Measurements from ENCODE around the gene IFI44. TPM values are rescaled to one million over a fixed set of nuclear protein-coding genes. Genes with fewer than 3 reads are reported as not detected.

IFI44 gene
- total and polyA plus RNA-seq, 4 donors: 37.5 to 49.1 (median 38.9) TPM

- Histone ChIP-seq H3K4me1 (ENCODE audit: control insufficient read depth in 5 of 5, insufficient read depth in 5 of 5, low read length in 5 of 5) (peaks cover 0 to 5% (median 0%) of the 10 kb centered on the region in 5 donors), H3K36me3 (ENCODE audit: control insufficient read depth in 4 of 4, insufficient read depth in 4 of 4, low read length in 4 of 4) (peaks cover 11 to 38% (median 25%) of the 10 kb centered on the region in 4 donors)
- WGBS, 2 donors: 95 to 100% methylated on average over 1 of the region's 1 CpG
Observed at GRCh38 chr1:78658901-78659300, 9.3 kb downstream of the IFI44 start.

GRCh38 chr1:78663923-78664322 is 14.3 kb downstream of the IFI44 start:
- no peak overlapping the region for H3K4me3 ChIP-seq
- no peaks in the 10 kb centered on the region for H3K27me3 ChIP-seq (ENCODE audit: control insufficient read depth in 3 of 3, insufficient read depth in 3 of 3, low read length in 2 of 3)
- H3K9me3 ChIP-seq (ENCODE audit: control insufficient read depth in 4 of 4, insufficient read depth in 3 of 4, low read length in 3 of 4): no peaks in the 10 kb centered on the region
- no peak for TF ChIP-seq CTCF (IDR thresholded peaks at IDR 0.05; ENCODE audit: control extremely low read depth, extremely low read depth)
- H3K9ac ChIP-seq (ENCODE audit: insufficient read depth in 1 of 2, low read length in 2 of 2): no peak overlapping the region
- H3K27ac ChIP-seq (ENCODE audit: low read depth in 1 of 2, low read length in 1 of 2): no peak overlapping the region
- 87 to 90% methylated on average over 2 of the region's 2 CpGs for WGBS, 2 donors
- no peak for ATAC-seq (ENCODE audit: insufficient read depth, low FRiP score)
- H3K36me3 ChIP-seq (ENCODE audit: control insufficient read depth in 4 of 4, insufficient read depth in 4 of 4, low read length in 4 of 4): peaks cover 8 to 17% (median 13%) of the 10 kb centered on the region in 4 donors
- H3K4me1 ChIP-seq (ENCODE audit: control insufficient read depth in 5 of 5, insufficient read depth in 5 of 5, low read length in 5 of 5): no peaks in the 10 kb centered on the region
- no peak for DNase-seq

More at GRCh38 chr1:78658901-78659300, 9.3 kb downstream of the IFI44 start:
- H3K4me3 ChIP-seq: no peak overlapping the region
- no peaks in the 10 kb centered on the region for H3K27me3 ChIP-seq (ENCODE audit: control insufficient read depth in 3 of 3, insufficient read depth in 3 of 3, low read length in 2 of 3)
- H3K9ac ChIP-seq (ENCODE audit: insufficient read depth in 1 of 2, low read length in 2 of 2): no peak overlapping the region
- ATAC-seq (ENCODE audit: insufficient read depth, low FRiP score) (no peak), DNase-seq (no peak)
- H3K9me3 ChIP-seq (ENCODE audit: control insufficient read depth in 4 of 4, insufficient read depth in 3 of 4, low read length in 3 of 4): no peaks in the 10 kb centered on the region
- no peak overlapping the region for H3K27ac ChIP-seq (ENCODE audit: low read depth in 1 of 2, low read length in 1 of 2)
- TF ChIP-seq CTCF (IDR thresholded peaks at IDR 0.05; ENCODE audit: control extremely low read depth, extremely low read depth): no peak

DNA sequence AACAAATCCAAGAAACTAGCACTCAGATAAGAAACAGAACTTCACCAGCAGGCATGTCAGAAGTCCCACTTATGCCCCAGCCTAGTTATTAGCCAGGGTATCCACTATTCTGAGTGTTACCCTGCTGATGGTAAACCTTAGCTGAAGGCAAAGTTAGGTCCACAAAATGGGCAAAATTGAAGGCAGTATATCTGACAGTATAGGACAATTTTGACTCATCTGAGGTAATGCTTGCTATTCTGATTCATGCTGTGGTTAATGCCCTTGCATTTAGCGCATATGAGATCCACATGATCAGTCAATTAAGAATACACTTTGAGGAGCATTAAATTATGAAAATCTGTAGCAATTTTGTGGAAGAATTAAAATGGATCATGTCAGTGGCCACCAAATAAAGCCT is 15.1 kb downstream of the IFI44 start:
- Histone ChIP-seq H3K36me3 (ENCODE audit: control insufficient read depth in 4 of 4, insufficient read depth in 4 of 4, low read length in 4 of 4) (peaks cover 6 to 11% (median 8%) of the 10 kb centered on the region in 4 donors), H3K9ac (ENCODE audit: insufficient read depth in 1 of 2, low read length in 2 of 2) (no peak overlapping the region), H3K9me3 (ENCODE audit: control insufficient read depth in 4 of 4, insufficient read depth in 3 of 4, low read length in 3 of 4) (no peaks in the 10 kb centered on the region), H3K27ac (ENCODE audit: low read depth in 1 of 2, low read length in 1 of 2) (no peak overlapping the region), H3K4me3 (no peak overlapping the region), H3K27me3 (ENCODE audit: control insufficient read depth in 3 of 3, insufficient read depth in 3 of 3, low read length in 2 of 3) (no peaks in the 10 kb centered on the region), H3K4me1 (ENCODE audit: control insufficient read depth in 5 of 5, insufficient read depth in 5 of 5, low read length in 5 of 5) (no peaks in the 10 kb centered on the region)
- no peak for DNase-seq
- no peak for TF ChIP-seq CTCF (IDR thresholded peaks at IDR 0.05; ENCODE audit: control extremely low read depth, extremely low read depth)
- WGBS, 2 donors: 95% methylated on average over 1 of the region's 1 CpG
- no peak for ATAC-seq (ENCODE audit: insufficient read depth, low FRiP score)

DNA sequence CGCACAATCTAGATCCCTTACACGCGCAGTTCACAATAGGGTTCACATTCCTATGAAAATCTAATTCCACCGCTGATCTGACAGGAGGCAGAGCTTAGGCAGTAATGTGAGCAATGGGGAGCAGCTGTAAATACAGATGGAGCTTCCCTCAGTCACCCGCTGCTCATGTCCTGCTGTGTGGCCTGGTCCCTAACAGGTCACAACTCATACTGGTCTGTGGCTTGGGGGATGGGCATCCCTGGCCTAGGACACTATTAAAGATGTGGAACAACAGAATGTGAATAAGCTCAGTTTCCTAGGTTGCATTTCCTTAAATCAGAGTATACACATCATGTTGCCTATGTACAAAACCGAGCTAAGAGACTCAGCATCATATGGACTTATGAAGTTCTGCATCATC is 16.2 kb downstream of the IFI44 start:
- no peak overlapping the region for H3K9ac ChIP-seq (ENCODE audit: insufficient read depth in 1 of 2, low read length in 2 of 2)
- no peak overlapping the region for H3K4me3 ChIP-seq
- DNase-seq (no peak), ATAC-seq (ENCODE audit: insufficient read depth, low FRiP score) (no peak)
- H3K9me3 ChIP-seq (ENCODE audit: control insufficient read depth in 4 of 4, insufficient read depth in 3 of 4, low read length in 3 of 4): no peaks in the 10 kb centered on the region
- H3K27ac ChIP-seq (ENCODE audit: low read depth in 1 of 2, low read length in 1 of 2): no peak overlapping the region
- WGBS, 2 donors: 95 to 96% methylated on average over 6 of the region's 6 CpGs
- TF ChIP-seq CTCF (IDR thresholded peaks at IDR 0.05; ENCODE audit: control extremely low read depth, extremely low read depth): no peak
- no peaks in the 10 kb centered on the region for H3K27me3 ChIP-seq (ENCODE audit: control insufficient read depth in 3 of 3, insufficient read depth in 3 of 3, low read length in 2 of 3)
- H3K4me1 ChIP-seq (ENCODE audit: control insufficient read depth in 5 of 5, insufficient read depth in 5 of 5, low read length in 5 of 5): no peaks in the 10 kb centered on the region
- peaks cover 0 to 6% (median 1%) of the 10 kb centered on the region in 4 donors for H3K36me3 ChIP-seq (ENCODE audit: control insufficient read depth in 4 of 4, insufficient read depth in 4 of 4, low read length in 4 of 4)

Measured in lung (tissue), 12 donors.